ENCODE measurements around the gene PRR20G. TPM values are rescaled to one million over a fixed set of nuclear protein-coding genes. Genes with fewer than 3 reads are reported as not detected.
A peak's percentile ranks its signal among the peaks of the same experiment; 100 is the strongest.

PRR20G gene
- total RNA-seq, 1 donor from 2014 or later, result not detected

DNA sequence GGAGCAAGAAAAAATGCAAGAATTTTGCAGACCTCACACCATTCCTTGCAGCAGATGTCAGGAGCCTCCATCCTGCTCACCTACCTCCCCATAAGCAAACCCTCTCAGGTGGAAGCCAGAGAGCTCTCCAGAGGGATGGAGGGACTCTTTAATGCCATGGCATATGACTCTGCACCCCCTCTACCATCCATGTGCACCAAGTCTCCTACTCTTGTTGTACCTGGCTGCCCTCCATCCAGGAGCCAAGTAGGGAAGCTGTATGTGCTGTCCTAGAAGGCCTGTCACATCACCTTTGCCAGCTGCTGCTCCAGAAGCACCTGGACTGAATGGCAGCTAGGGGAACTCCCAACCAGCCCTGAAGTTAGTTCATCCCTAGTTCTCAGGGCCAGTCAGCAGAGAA is 38.5 kb upstream of the PRR20G start:
- H3K4me2 ChIP-seq (ENCODE audit: low read length), result no peak overlapping the region
- H3K27me3 ChIP-seq (ENCODE audit: insufficient read depth, low read length), result no peaks in the 10 kb centered on the region
- Mint-ChIP-seq H3K27ac (ENCODE audit: unreplicated experiment) (no peak overlapping the region), H3K4me1 (ENCODE audit: low read depth, unreplicated experiment) (peaks cover 6% of the 10 kb centered on the region), H3K36me3 (ENCODE audit: low read depth, unreplicated experiment) (no peaks in the 10 kb centered on the region), H3K27me3 (ENCODE audit: low read depth, unreplicated experiment) (peaks cover 48% of the 10 kb centered on the region), H3K9me3 (ENCODE audit: unreplicated experiment) (peaks cover 11% of the 10 kb centered on the region), H3K4me3 (ENCODE audit: unreplicated experiment) (peak overlapping the region; percentile 22)
- H3K79me2 ChIP-seq (ENCODE audit: insufficient read depth, low read length), result no peaks in the 10 kb centered on the region
- no peak overlapping the region for H2AFZ ChIP-seq (ENCODE audit: low read depth, low read length)
- DNase-seq (ENCODE audit: low read depth) (no peak), FAIRE-seq (no peak)
- H3K36me3 ChIP-seq (ENCODE audit: insufficient read depth, low read length), result no peaks in the 10 kb centered on the region
- no peaks in the 10 kb centered on the region for H3K4me1 ChIP-seq (ENCODE audit: insufficient read depth, low read length)
- H3K9ac ChIP-seq (ENCODE audit: low read length), result no peak overlapping the region
- no peaks in the 10 kb centered on the region for H4K20me1 ChIP-seq (ENCODE audit: insufficient read depth, low read length)
- TF ChIP-seq, protein P1, sequence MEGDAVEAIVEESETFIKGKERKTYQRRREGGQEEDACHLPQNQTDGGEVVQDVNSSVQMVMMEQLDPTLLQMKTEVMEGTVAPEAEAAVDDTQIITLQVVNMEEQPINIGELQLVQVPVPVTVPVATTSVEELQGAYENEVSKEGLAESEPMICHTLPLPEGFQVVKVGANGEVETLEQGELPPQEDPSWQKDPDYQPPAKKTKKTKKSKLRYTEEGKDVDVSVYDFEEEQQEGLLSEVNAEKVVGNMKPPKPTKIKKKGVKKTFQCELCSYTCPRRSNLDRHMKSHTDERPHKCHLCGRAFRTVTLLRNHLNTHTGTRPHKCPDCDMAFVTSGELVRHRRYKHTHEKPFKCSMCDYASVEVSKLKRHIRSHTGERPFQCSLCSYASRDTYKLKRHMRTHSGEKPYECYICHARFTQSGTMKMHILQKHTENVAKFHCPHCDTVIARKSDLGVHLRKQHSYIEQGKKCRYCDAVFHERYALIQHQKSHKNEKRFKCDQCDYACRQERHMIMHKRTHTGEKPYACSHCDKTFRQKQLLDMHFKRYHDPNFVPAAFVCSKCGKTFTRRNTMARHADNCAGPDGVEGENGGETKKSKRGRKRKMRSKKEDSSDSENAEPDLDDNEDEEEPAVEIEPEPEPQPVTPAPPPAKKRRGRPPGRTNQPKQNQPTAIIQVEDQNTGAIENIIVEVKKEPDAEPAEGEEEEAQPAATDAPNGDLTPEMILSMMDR (IDR thresholded peaks at IDR 0.05; ENCODE audit: insufficient read depth, low read depth, low read length), result no peak
- TF ChIP-seq EZH2 (IDR thresholded peaks at IDR 0.05; ENCODE audit: insufficient read depth, low read length), result no peak
- H3K27ac ChIP-seq (ENCODE audit: low read depth, low read length), result no peak overlapping the region
- peaks cover 3% of the 10 kb centered on the region for H3K9me3 ChIP-seq (ENCODE audit: insufficient read depth, low read depth, low read length)
- H3K4me3 ChIP-seq (ENCODE audit: insufficient read depth, low read depth, low read length), result no peak overlapping the region

DNA sequence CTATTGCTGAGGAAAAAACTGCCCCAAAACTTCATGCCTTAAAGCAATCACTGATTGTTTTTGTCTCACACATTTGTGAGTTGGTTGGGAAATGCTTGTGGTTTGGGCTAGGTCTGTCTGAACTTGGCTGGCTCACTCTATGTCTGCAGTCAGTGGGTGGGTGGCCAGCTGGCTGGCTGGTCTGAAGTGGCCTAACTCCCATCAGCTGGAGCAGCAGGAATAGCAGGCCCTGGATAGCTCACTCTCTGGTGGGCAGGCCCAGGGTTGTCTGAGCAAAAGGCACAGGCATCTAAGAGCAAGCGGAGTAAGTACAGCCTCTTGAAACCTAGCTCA is 37.7 kb upstream of the PRR20G start:
- no peak overlapping the region for H3K27ac ChIP-seq (ENCODE audit: low read depth, low read length)
- no peak overlapping the region for H3K4me2 ChIP-seq (ENCODE audit: low read length)
- peaks cover 6% of the 10 kb centered on the region for H3K4me1 Mint-ChIP-seq (ENCODE audit: low read depth, unreplicated experiment)
- peaks cover 3% of the 10 kb centered on the region for H3K9me3 ChIP-seq (ENCODE audit: insufficient read depth, low read depth, low read length)
- no peaks in the 10 kb centered on the region for H3K36me3 Mint-ChIP-seq (ENCODE audit: low read depth, unreplicated experiment)
- TF ChIP-seq, protein P1 (IDR thresholded peaks at IDR 0.05; ENCODE audit: insufficient read depth, low read depth, low read length), result no peak
- TF ChIP-seq EZH2 (IDR thresholded peaks at IDR 0.05; ENCODE audit: insufficient read depth, low read length), result no peak
- H3K4me1 ChIP-seq (ENCODE audit: insufficient read depth, low read length), result no peaks in the 10 kb centered on the region
- no peaks in the 10 kb centered on the region for H4K20me1 ChIP-seq (ENCODE audit: insufficient read depth, low read length)
- H3K79me2 ChIP-seq (ENCODE audit: insufficient read depth, low read length), result no peaks in the 10 kb centered on the region
- H3K27ac Mint-ChIP-seq (ENCODE audit: unreplicated experiment), result peak overlapping the region; percentile 26
- H3K36me3 ChIP-seq (ENCODE audit: insufficient read depth, low read length), result no peaks in the 10 kb centered on the region
- H2AFZ ChIP-seq (ENCODE audit: low read depth, low read length), result no peak overlapping the region
- peaks cover 52% of the 10 kb centered on the region for H3K27me3 Mint-ChIP-seq (ENCODE audit: low read depth, unreplicated experiment)
- no peak overlapping the region for H3K9ac ChIP-seq (ENCODE audit: low read length)
- peaks cover 9% of the 10 kb centered on the region for H3K9me3 Mint-ChIP-seq (ENCODE audit: unreplicated experiment)
- H3K4me3 ChIP-seq (ENCODE audit: insufficient read depth, low read depth, low read length), result no peak overlapping the region
- DNase-seq (ENCODE audit: low read depth) (peak; percentile 31), FAIRE-seq (no peak)
- H3K27me3 ChIP-seq (ENCODE audit: insufficient read depth, low read length), result no peaks in the 10 kb centered on the region
- H3K4me3 Mint-ChIP-seq (ENCODE audit: unreplicated experiment), result no peak overlapping the region

DNA sequence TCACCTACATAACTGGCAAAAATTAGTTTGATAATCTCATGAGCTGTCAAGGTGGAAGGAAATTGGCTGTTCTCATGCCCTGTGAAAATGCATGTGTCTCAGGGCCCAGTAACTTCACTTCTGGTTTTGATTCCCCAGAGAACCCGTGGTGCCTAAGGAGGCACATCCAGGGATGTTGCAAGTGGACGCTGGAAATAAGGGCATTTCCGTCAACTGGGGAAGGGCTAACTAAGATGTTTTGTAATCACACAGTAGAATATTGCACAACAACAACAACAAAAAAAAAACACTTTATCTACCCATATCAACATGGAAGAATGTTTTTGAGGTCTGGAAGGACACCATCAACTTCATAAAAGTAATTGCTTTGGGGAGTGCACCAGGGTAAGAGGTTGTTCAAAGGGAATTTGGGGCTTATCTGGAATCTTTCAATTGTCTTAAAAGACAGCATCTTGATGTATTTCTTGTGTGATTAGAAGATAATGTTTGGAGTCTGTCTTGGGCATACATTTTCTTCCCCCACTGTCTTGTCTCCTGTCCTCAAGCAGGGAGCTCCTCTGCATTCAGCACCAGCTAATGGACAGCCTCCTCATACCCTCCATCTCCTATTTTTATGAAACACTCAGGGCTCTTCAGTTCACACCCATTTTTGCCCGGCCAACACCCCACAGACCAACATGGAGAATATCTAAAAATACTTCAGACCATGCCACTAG is 37.2 kb upstream of the PRR20G start:
- Histone ChIP-seq H4K20me1 (ENCODE audit: insufficient read depth, low read length) (no peaks in the 10 kb centered on the region), H3K4me2 (ENCODE audit: low read length) (no peak overlapping the region)

More for the DNA sequence above, 37.2 kb upstream of the PRR20G start:
- H3K36me3 Mint-ChIP-seq (ENCODE audit: low read depth, unreplicated experiment), result no peaks in the 10 kb centered on the region
- TF ChIP-seq, protein P1 (IDR thresholded peaks at IDR 0.05; ENCODE audit: insufficient read depth, low read depth, low read length), result no peak
- no peak for TF ChIP-seq EZH2 (IDR thresholded peaks at IDR 0.05; ENCODE audit: insufficient read depth, low read length)
- peaks cover 3% of the 10 kb centered on the region for H3K9me3 ChIP-seq (ENCODE audit: insufficient read depth, low read depth, low read length)
- H3K27me3 Mint-ChIP-seq (ENCODE audit: low read depth, unreplicated experiment), result peaks cover 47% of the 10 kb centered on the region
- H3K27ac ChIP-seq (ENCODE audit: low read depth, low read length), result no peak overlapping the region
- no peak overlapping the region for H3K4me3 Mint-ChIP-seq (ENCODE audit: unreplicated experiment)
- no peaks in the 10 kb centered on the region for H3K4me1 ChIP-seq (ENCODE audit: insufficient read depth, low read length)
- H3K9ac ChIP-seq (ENCODE audit: low read length), result no peak overlapping the region
- FAIRE-seq (no peak), DNase-seq (ENCODE audit: low read depth) (no peak)
- no peaks in the 10 kb centered on the region for H3K79me2 ChIP-seq (ENCODE audit: insufficient read depth, low read length)
- no peak overlapping the region for H2AFZ ChIP-seq (ENCODE audit: low read depth, low read length)
- H3K4me1 Mint-ChIP-seq (ENCODE audit: low read depth, unreplicated experiment), result peaks cover 6% of the 10 kb centered on the region
- no peaks in the 10 kb centered on the region for H3K36me3 ChIP-seq (ENCODE audit: insufficient read depth, low read length)
- H3K4me3 ChIP-seq (ENCODE audit: insufficient read depth, low read depth, low read length), result no peak overlapping the region
- H3K27me3 ChIP-seq (ENCODE audit: insufficient read depth, low read length), result no peaks in the 10 kb centered on the region
- H3K27ac Mint-ChIP-seq (ENCODE audit: unreplicated experiment), result peak overlapping the region; percentile 26
- peaks cover 5% of the 10 kb centered on the region for H3K9me3 Mint-ChIP-seq (ENCODE audit: unreplicated experiment)

Measured in astrocyte (in vitro differentiated cells and primary cell).